HL-60 (cell line): ENCODE results near the gene BABAM2.

Experiments
- CTCF ChIP-seq: IDR thresholded peaks from one replicate; pipeline ENCODE4 v1.5.1; 2011; ENCODE audit warnings: low read length, control low read depth, inconsistent platforms; ENCODE audit not compliant: insufficient read depth
- GABPA ChIP-seq: IDR thresholded peaks from 2 replicates; pipeline ENCODE4 v1.6.1; 2012; ENCODE audit warnings: low read depth
- POLR2AphosphoS5 ChIP-seq: IDR thresholded peaks from 2 replicates; pipeline ENCODE4 v1.6.1; 2012; ENCODE audit warnings: low read depth
- SPI1 ChIP-seq: IDR thresholded peaks from 2 replicates; pipeline ENCODE4 v1.6.1; 2012; ENCODE audit warnings: low read depth, mild to moderate bottlenecking, borderline replicate concordance

- TF ChIP-seq SPI1 (0 out of 2 replicates have a peak, but pooled peaks have one; percentile 11), CTCF (no peak), GABPA (no peak), POLR2AphosphoS5 (no peak)
These were observed 457.6 kb downstream of the BABAM2 start for GRCh38 chr2:28348149-28348567.
